Fibroblast of the aortic adventitia (primary cell): ENCODE data around the gene SF3B5. TPM values are rescaled to one million over a fixed set of nuclear protein-coding genes. Genes with fewer than 3 reads are reported as not detected.
"Not testable (repeated sequence)": the region's sequence is repeated elsewhere in the genome, so short reads cannot be mapped to it uniquely, and the experiment has no call there.

Source experiments
- DNase-seq: peaks from one replicate; pipeline ENCODE4 v3.0.0-alpha.2; 2010; ENCODE audit warnings: low read depth
- H3K4me3 ChIP-seq: 2 replicates; pipeline ENCODE4 v1.5.1; 2011; ENCODE audit warnings: low read depth, mild to moderate bottlenecking, control low read depth, low read length, moderate library complexity
- CTCF ChIP-seq: IDR thresholded peaks from 2 replicates; pipeline ENCODE4 v1.5.1; 2011; ENCODE audit warnings: mild to moderate bottlenecking, low read length, control low read depth, inconsistent platforms; ENCODE audit not compliant: insufficient read depth
- total RNA-seq: library from RNA; depleted of rRNA; stranded (reverse); fragments of >200 nt; gene quantifications from 2 replicates; pipeline ENCODE4 v1.2.3, GENCODE V29; 2012; ENCODE audit warnings: low replicate concordance

The SF3B5 gene
- total RNA-seq, 1 donor = 115 TPM

DNA sequence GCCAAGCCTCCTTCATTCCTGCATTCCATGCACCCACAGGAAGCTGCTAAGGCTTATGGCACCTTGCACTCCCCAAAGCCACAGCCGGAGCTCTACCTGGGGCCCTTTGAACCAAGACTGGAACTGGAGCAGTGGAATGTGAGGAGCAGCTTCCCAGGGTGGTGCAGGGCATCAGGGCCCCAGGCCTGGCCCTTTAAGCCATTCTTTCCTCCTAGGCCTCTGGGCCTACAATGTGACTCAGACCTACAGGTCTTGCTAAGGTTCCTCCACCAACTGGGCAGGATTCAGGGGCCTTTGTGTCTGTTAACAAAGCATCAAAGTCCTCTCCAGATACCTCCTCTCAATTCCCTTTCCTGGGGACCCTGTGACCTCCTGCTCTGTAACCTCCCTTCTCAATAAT is 36.2 kb downstream of the SF3B5 start:
- H3K4me3 ChIP-seq = no peak overlapping the region
- no peak for TF ChIP-seq CTCF
- no peak for DNase-seq

DNA sequence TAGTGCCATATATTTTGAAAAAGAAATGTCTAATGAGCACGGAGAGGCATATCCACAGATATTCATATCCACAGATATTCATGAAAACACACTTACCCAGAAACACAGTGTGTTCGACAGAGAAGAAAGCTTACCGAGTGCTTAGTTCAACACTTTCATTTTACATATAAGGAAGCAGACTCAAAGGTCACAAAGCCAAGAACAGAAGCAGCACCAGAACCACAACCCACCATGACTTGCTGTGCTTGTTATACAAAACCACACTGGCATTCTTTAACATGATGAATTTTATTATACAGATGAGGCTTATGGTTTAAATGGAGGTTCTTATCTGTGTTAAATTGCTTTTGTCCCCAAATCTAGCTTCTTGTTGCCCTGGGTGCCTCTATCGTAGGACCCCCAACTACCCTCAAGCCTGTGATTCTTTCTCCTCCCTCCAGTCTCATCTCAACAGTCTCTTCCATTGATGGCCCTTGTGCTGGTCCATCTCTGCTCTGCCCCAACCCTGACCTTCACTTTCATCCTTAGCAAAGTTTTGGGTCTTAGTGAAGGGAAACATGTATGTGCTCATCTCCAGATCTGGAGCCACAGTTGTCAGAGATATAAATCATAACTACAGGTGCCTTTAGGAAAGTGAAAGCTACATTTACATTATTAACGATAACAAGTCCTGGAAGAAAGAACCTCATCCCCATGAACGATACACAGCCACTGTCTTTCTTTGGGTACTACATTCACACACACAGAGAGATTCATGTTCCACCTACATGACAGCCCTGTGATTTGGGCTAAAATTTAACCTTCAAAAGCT is 40.0 kb downstream of the SF3B5 start:
- TF ChIP-seq CTCF = no peak
- H3K4me3 ChIP-seq = no peak overlapping the region
- DNase-seq = no peak

- DNase-seq = no peak
- no peak for TF ChIP-seq CTCF
- H3K4me3 ChIP-seq = no peak overlapping the region
Measured at GRCh38 chr6:144053601-144054000, 41.8 kb downstream of the SF3B5 start.

DNA sequence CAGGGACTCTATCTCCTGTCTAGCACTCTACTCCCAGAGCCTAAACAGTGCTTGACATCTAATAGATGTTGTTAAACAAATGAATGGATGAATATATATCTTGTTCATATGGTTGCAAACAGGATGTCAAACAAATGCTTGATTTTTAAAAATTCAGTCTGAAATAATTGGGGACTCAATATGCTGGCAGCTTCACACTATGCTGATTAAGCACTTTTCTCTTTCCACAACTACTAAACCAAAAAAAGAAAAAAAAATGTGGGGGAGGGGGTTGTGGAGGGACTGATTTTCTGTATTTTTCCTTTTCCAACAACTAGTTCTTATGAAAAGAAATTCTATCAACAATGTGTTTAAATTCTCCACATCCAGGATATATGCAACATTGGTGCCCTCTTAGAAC is 42.9 kb downstream of the SF3B5 start:
- H3K4me3 ChIP-seq = no peak overlapping the region
- TF ChIP-seq CTCF = no peak
- no peak for DNase-seq

DNA sequence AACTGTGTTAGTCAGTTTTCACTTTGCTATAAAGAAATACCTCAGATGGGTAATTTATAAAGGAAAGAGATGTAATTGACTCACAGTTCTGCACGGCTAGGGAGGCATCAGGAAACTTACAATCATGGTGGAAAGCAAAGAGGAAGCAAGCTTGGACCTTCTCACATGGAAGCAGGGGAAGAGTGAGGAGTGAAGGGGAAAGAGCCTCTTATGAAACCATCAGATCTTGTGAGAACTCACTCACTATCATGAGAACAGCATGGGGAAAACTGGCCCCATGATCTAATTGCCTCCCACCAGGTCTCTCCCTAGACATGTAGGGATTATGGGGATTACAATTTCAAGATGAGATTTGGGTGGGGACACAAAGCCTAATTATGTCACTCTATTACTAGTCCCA is 46.0 kb downstream of the SF3B5 start:
- H3K4me3 ChIP-seq = no peak overlapping the region
- DNase-seq = no peak
- TF ChIP-seq CTCF = no peak

DNA sequence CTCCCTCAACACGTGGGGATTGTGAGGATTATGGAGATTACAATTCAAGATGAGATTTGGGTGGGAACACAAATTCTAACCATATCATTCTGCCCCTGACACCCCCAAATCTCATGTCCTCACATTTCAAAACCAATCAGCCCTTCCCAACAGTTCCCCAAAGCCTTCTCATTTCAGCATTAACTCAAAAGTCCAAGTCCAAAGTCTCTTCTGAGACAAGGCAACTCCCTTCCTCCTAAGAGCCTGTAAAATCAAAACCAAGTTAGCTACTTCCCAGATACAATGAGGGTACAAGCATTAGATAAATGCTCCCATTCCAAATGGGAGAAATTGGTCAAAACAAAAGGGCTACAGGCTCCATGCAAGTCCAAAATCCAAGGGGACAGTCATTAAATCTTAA is 47.7 kb downstream of the SF3B5 start:
- no peak for DNase-seq
- no peak for TF ChIP-seq CTCF
- no peak overlapping the region for H3K4me3 ChIP-seq

DNA sequence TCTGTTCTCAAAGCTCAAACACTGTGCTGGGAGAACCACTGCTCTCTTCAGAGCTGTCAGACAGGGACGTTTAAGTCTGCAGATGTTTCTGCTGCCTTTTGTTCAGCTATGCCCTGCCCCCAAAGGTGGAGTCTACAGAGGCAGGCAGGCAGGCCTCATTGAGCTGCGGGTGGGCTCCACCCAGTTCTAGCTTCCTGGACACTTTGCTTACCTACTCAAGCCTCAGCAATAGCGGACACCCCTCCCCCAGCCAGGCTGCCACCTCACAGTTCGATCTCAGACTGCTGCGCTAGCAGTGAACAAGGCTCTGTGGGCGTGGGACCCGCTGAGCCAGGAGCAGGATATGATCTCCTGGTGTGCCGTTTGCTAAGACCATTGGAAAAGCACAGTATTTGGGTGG is 48.7 kb downstream of the SF3B5 start:
- not testable (repeated sequence) for DNase-seq

DNA sequence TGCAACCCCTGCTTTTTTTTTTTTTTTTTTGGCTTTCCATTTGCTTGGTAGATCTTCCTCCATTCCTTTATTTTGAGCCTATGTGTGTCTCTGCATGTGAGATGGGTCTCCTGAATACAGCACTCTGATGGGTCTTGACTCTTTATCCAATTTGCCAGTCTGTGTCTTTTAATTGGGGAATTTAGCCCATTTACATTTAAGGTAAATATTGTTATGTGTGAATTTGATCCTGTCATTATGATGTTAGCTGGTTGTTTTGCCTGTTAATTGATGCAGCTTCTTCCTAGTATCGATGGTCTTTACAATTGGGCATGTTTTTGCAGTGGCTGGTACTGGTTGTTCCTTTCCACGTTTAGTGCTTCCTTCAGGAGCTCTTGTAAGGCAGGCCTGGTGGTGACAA is 50.4 kb downstream of the SF3B5 start:
- H3K4me3 ChIP-seq, DNase-seq: not testable (repeated sequence)

More for the DNA sequence above, 48.7 kb downstream of the SF3B5 start:
- H3K4me3 ChIP-seq = not testable (repeated sequence)
